B cell (primary cell): ENCODE data around the gene ATXN7.

Experiments used
- CTCF ChIP-seq: fragments of 200-600 bp; IDR thresholded peaks from one replicate; pipeline ENCODE4 v1.8.0; 2022; ENCODE audit warnings: antibody characterized with exemption, mild to moderate bottlenecking
- EZH2 ChIP-seq: IDR thresholded peaks from 2 replicates; pipeline ENCODE4 v1.6.1; 2012; ENCODE audit warnings: borderline replicate concordance, low read depth, mild to moderate bottlenecking, moderate library complexity, low read length; ENCODE audit not compliant: insufficient read depth, poor library complexity, severe bottlenecking

GRCh38 chr3:64010199-64010598 lies 146.5 kb downstream of the ATXN7 start:
- TF ChIP-seq CTCF (no peak), EZH2 (no peak)
